Astrocyte (in vitro differentiated cells and primary cell): ENCODE data around the gene GNA15. TPM values are rescaled to one million over a fixed set of nuclear protein-coding genes. Genes with fewer than 3 reads are reported as not detected.
A peak's percentile ranks its signal among the peaks of the same experiment; 100 is the strongest.

Source experiments
- DNase-seq: peaks from one replicate; pipeline ENCODE4 v3.0.0-alpha.2; 2010; ENCODE audit warnings: low read depth
- FAIRE-seq: peaks from 2 replicates; lab custom pipeline; 2011; peaks lifted over from hg19 to GRCh38; lab: Jason Lieb, UNC
- H2AFZ ChIP-seq: 2 replicates; pipeline ENCODE4 v1.6.0; 2012; ENCODE audit warnings: low read depth, low read length, inconsistent platforms
- H3K27ac ChIP-seq: 2 replicates; pipeline ENCODE4 v1.5.1; 2011; ENCODE audit warnings: low read depth, low read length, inconsistent platforms
- H3K27me3 ChIP-seq: 2 replicates; pipeline ENCODE4 v1.6.0; 2011; ENCODE audit warnings: low read length, inconsistent platforms; ENCODE audit not compliant: insufficient read depth
- H3K36me3 ChIP-seq: 2 replicates; pipeline ENCODE4 v1.5.1; 2011; ENCODE audit warnings: low read length, inconsistent platforms; ENCODE audit not compliant: insufficient read depth
- H3K4me1 ChIP-seq: 2 replicates; pipeline ENCODE4 v1.5.1; 2011; ENCODE audit warnings: low read length, inconsistent platforms; ENCODE audit not compliant: insufficient read depth
- H3K4me2 ChIP-seq: 2 replicates; pipeline ENCODE4 v1.6.0; 2012; ENCODE audit warnings: low read length, inconsistent platforms
- H3K4me3 ChIP-seq: 2 replicates; pipeline ENCODE4 v1.5.1; 2011; ENCODE audit warnings: low read depth, mild to moderate bottlenecking, low read length, inconsistent platforms; ENCODE audit not compliant: insufficient read depth
- H3K79me2 ChIP-seq: 2 replicates; pipeline ENCODE4 v1.6.0; 2012; ENCODE audit warnings: mild to moderate bottlenecking, low read length, inconsistent platforms; ENCODE audit not compliant: insufficient read depth
- H3K9ac ChIP-seq: 2 replicates; pipeline ENCODE4 v1.6.0; 2012; ENCODE audit warnings: mild to moderate bottlenecking, low read length, inconsistent platforms
- H3K9me3 ChIP-seq: 2 replicates; pipeline ENCODE4 v1.5.1; 2012; ENCODE audit warnings: low read depth, mild to moderate bottlenecking, low read length, inconsistent platforms; ENCODE audit not compliant: insufficient read depth
- H4K20me1 ChIP-seq: 2 replicates; pipeline ENCODE4 v1.6.0; 2012; ENCODE audit warnings: low read length, inconsistent platforms; ENCODE audit not compliant: insufficient read depth
- H3K27ac Mint-ChIP-seq: one replicate; pipeline ENCODE4 v1.8.0; 2021; ENCODE audit warnings: mild to moderate bottlenecking, mixed read lengths; ENCODE audit not compliant: unreplicated experiment
- H3K27me3 Mint-ChIP-seq: one replicate; pipeline ENCODE4 v1.8.0; 2021; ENCODE audit warnings: low read depth, mixed read lengths; ENCODE audit not compliant: unreplicated experiment
- H3K36me3 Mint-ChIP-seq: one replicate; pipeline ENCODE4 v1.8.0; 2021; ENCODE audit warnings: low read depth, mixed read lengths; ENCODE audit not compliant: unreplicated experiment
- H3K4me1 Mint-ChIP-seq: one replicate; pipeline ENCODE4 v1.8.0; 2021; ENCODE audit warnings: low read depth, mixed read lengths; ENCODE audit not compliant: unreplicated experiment
- H3K4me3 Mint-ChIP-seq: one replicate; pipeline ENCODE4 v1.8.0; 2021; ENCODE audit warnings: mild to moderate bottlenecking, moderate library complexity, mixed read lengths; ENCODE audit not compliant: unreplicated experiment
- H3K9me3 Mint-ChIP-seq: one replicate; pipeline ENCODE4 v1.8.0; 2021; ENCODE audit warnings: mild to moderate bottlenecking, mixed read lengths; ENCODE audit not compliant: unreplicated experiment
- EZH2 ChIP-seq: IDR thresholded peaks from 2 replicates; pipeline ENCODE4 v1.6.1; 2012; ENCODE audit warnings: mild to moderate bottlenecking, low read length, inconsistent platforms; ENCODE audit not compliant: insufficient read depth
- total RNA-seq: library from RNA; stranded (reverse); gene quantifications from 2 replicates; pipeline ENCODE4 v1.2.1, GENCODE V29; 2021
- TF ChIP-seq, protein P1 (sequence below): IDR thresholded peaks from 2 replicates; pipeline ENCODE4 v1.5.1; 2011; ENCODE audit warnings: low read depth, mild to moderate bottlenecking, inconsistent platforms, low read length, moderate library complexity; ENCODE audit not compliant: insufficient read depth

Gene GNA15
- total RNA-seq, 1 donor from 2014 or later, result not detected

DNA sequence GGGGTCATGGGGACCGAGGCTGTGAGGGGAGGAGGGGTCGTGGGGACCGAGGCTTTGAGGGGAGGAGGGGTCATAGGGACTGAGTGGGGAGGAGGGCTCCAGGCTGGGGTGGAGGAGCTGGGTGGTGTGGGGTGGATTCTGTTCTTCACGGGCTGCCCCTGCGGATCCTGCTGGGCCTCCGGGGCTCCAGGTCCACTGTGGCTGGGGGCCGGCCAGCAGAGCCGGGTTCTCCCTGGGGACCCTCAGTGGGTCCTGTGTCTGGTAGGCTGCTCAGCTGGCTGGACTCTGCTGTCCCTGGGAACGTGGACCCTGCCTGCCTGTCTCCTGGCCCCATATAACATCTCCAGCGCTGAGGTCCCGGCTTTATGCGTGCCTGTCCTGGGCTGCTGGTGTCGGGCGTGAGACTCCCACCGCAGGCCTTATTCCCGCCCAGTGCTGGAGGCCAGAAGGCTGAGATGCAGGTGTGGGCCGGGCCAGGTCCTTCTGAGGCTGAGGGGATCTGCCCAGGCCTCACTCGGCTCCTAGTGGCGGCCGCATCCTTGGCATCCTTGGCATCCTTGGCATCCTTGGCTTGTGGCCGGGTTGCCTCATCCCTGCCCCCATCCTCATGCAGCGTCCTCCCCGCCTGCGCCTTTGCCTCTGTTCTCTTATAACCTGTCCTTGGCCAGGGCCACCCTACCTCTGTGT lies 19.8 kb upstream of the GNA15 start:
- FAIRE-seq, result no peak
- no peaks in the 10 kb centered on the region for H3K9me3 ChIP-seq

DNA sequence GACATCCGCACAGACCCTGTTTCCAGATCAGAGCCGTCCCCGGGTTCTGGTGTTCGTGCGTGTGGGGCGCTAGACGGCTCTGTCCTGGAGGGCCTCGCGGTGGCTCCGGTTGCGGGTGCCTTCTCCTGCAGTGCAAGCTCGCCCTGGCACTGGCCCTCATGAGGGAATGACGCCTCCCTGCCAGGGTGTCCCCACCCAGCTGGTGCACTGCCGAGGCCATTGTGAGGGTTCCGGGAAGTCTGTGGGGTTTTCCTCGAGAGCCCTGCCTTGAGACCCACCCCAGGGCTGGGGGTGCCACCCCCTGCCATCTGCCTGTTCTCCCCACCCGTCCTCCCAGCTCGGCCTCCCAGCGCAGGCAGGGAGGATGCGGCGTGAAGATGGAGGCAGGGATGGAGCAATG lies 19.2 kb upstream of the GNA15 start:
- no peaks in the 10 kb centered on the region for H3K27me3 ChIP-seq

More for the DNA sequence above, 19.8 kb upstream of the GNA15 start:
- H3K27me3 Mint-ChIP-seq, result no peaks in the 10 kb centered on the region
- Histone ChIP-seq H4K20me1 (peaks cover 43% of the 10 kb centered on the region), H3K27me3 (no peaks in the 10 kb centered on the region), H3K27ac (no peak overlapping the region), H3K36me3 (no peaks in the 10 kb centered on the region), H2AFZ (no peak overlapping the region), H3K9ac (no peak overlapping the region), H3K4me2 (peak overlapping the region; percentile 8), H3K4me1 (no peaks in the 10 kb centered on the region), H3K4me3 (no peak overlapping the region), H3K79me2 (peaks cover 31% of the 10 kb centered on the region)
- H3K4me3 Mint-ChIP-seq, result no peak overlapping the region
- no peaks in the 10 kb centered on the region for H3K4me1 Mint-ChIP-seq
- no peak overlapping the region for H3K27ac Mint-ChIP-seq
- H3K36me3 Mint-ChIP-seq, result peaks cover 6% of the 10 kb centered on the region
- H3K9me3 Mint-ChIP-seq, result no peaks in the 10 kb centered on the region
- DNase-seq, result no peak
- TF ChIP-seq, protein P1, sequence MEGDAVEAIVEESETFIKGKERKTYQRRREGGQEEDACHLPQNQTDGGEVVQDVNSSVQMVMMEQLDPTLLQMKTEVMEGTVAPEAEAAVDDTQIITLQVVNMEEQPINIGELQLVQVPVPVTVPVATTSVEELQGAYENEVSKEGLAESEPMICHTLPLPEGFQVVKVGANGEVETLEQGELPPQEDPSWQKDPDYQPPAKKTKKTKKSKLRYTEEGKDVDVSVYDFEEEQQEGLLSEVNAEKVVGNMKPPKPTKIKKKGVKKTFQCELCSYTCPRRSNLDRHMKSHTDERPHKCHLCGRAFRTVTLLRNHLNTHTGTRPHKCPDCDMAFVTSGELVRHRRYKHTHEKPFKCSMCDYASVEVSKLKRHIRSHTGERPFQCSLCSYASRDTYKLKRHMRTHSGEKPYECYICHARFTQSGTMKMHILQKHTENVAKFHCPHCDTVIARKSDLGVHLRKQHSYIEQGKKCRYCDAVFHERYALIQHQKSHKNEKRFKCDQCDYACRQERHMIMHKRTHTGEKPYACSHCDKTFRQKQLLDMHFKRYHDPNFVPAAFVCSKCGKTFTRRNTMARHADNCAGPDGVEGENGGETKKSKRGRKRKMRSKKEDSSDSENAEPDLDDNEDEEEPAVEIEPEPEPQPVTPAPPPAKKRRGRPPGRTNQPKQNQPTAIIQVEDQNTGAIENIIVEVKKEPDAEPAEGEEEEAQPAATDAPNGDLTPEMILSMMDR, result no peak
- no peak for TF ChIP-seq EZH2

DNA sequence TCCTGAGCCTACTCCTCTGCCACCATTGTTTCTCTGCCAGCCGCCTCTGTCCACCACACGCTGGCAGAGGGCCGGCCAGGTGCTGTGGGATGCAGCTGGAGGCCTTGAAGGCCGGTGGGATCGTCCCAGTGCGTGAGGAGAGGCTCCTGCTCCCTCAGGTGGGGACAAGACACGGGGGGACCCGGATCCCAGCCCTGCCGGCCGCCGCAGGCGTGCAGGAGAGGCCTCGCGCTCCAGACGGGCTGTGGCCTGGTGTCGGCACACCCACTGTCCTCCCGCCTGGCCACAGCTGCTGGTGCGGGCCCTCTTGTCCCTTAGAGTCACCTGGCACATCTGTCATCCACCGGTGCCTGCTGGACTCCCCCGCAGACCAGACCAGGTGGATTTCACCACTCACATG lies 18.1 kb upstream of the GNA15 start:
- Histone ChIP-seq H2AFZ (no peak overlapping the region), H3K27me3 (no peaks in the 10 kb centered on the region), H3K4me1 (no peaks in the 10 kb centered on the region), H3K4me3 (no peak overlapping the region), H3K27ac (no peak overlapping the region), H3K79me2 (peaks cover 16% of the 10 kb centered on the region), H3K4me2 (no peak overlapping the region), H4K20me1 (peaks cover 27% of the 10 kb centered on the region), H3K9ac (no peak overlapping the region), H3K36me3 (no peaks in the 10 kb centered on the region), H3K9me3 (no peaks in the 10 kb centered on the region)
- no peak for TF ChIP-seq EZH2
- TF ChIP-seq, protein P1, result no peak
- no peaks in the 10 kb centered on the region for H3K4me1 Mint-ChIP-seq
- H3K27me3 Mint-ChIP-seq, result no peaks in the 10 kb centered on the region
- DNase-seq (no peak), FAIRE-seq (no peak)
- no peak overlapping the region for H3K27ac Mint-ChIP-seq
- peaks cover 2% of the 10 kb centered on the region for H3K36me3 Mint-ChIP-seq
- no peak overlapping the region for H3K4me3 Mint-ChIP-seq
- no peaks in the 10 kb centered on the region for H3K9me3 Mint-ChIP-seq

More for the DNA sequence above, 19.2 kb upstream of the GNA15 start:
- Mint-ChIP-seq H3K27me3 (no peaks in the 10 kb centered on the region), H3K4me1 (no peaks in the 10 kb centered on the region), H3K9me3 (no peaks in the 10 kb centered on the region), H3K27ac (no peak overlapping the region), H3K4me3 (no peak overlapping the region), H3K36me3 (peaks cover 6% of the 10 kb centered on the region)
- H3K36me3 ChIP-seq, result no peaks in the 10 kb centered on the region
- peak overlapping the region; percentile 8 for H3K4me2 ChIP-seq
- no peak for DNase-seq
- FAIRE-seq, result no peak
- no peak overlapping the region for H3K27ac ChIP-seq
- H3K79me2 ChIP-seq, result peaks cover 27% of the 10 kb centered on the region
- no peak overlapping the region for H2AFZ ChIP-seq
- H3K9ac ChIP-seq, result no peak overlapping the region
- no peaks in the 10 kb centered on the region for H3K9me3 ChIP-seq
- peaks cover 38% of the 10 kb centered on the region for H4K20me1 ChIP-seq
- TF ChIP-seq, protein P1, result no peak
- H3K4me1 ChIP-seq, result no peaks in the 10 kb centered on the region
- H3K4me3 ChIP-seq, result no peak overlapping the region
